NCI-H2081 treated with DMSO at 0.1 percent for 48 hours (cell line): ENCODE measurements around the gene RNU1-3.
"Not testable (repeated sequence)": the region's sequence is repeated elsewhere in the genome, so short reads cannot be mapped to it uniquely, and the experiment has no call there.

ENCODE experiments used
- DNase-seq: peaks from one replicate; lab custom pipeline; 2025; lab: John Stamatoyannopoulos, UW

Gene RNU1-3

DNA sequence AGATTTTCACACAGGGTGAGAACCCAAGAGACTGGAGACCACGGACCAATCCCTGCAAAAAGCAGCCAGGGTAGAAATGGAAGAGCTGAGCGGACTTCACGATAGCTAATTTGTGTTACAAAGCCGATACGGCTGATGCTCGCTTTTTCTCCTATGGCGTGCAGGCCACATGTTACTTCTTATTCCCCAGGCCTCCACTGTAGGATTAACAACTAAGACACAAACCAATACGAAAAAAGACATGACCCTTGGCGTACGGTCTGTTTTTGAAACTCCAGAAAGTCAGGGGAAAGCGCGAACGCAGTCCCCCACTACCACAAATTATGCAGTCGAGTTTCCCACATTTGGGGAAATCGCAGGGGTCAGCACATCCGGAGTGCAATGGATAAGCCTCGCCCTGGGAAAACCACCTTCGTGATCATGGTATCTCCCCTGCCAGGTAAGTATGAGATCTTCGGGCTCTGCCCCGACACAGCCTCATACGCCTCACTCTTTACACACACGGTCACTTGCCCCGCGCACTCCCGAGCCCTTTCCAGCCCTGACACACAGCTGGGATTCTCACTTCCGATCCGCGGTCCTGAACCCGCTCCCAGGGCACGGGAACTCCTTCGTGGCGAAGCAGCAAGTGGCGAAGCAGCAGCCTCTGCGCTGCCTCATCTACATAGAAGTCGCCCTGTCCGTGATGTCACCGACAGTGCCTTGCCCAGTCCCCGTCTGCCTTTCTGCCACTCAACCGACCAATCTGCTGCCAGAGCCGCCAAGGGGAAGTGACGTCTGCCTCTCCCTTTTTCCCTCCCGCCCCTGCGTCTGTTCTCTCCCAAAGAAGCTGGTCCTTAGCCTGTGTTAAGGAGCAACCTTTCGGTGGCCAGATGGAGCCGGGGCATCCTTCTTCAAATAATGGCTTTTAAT, at the start of gene RNU1-3:
Gene RNU1-3 (minus strand): TSS at position 447 of the 912 bp plus-strand sequence.
- DNase-seq: not testable (repeated sequence)

DNA sequence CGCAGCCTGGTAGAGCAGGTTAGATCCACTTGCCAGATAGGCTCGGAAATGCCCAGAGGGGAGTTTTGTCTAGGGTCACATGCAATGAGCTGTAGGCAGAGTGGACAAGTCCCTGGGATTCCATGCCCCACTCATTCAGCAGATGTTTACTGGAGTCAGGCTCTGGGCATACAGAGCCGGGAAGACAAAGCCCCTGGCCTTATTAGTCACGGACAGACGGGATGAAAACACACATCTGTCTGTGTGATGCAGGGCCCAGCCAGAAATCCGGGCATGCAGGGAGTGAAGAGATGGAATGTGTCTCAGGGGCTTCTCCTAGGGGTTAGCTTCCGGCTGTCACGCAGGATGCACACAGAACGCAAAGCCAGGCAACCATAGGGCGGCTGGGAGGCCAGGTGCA, 46.7 kb upstream of the RNU1-3 start:
- DNase-seq: not testable (repeated sequence)

DNA sequence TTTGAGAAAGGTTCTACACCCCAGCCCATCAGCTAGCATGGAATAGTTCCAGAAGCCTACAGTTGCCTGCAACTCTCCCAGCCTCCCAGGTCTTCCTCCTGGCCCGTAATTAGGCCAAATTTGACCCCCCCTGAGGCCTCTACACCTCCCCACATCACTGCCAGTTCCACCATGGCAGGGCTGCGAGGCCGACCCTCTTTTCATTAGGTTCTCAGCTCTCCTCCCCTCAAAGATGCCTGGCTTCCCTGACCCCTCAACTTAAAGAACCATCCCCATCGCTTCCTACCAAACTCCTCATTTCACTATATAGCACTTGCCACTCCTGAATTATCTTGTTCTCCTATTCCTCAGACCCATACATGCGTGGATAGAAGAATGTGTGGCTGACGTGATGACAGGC, 46.2 kb upstream of the RNU1-3 start:
- not testable (repeated sequence) for DNase-seq

DNA sequence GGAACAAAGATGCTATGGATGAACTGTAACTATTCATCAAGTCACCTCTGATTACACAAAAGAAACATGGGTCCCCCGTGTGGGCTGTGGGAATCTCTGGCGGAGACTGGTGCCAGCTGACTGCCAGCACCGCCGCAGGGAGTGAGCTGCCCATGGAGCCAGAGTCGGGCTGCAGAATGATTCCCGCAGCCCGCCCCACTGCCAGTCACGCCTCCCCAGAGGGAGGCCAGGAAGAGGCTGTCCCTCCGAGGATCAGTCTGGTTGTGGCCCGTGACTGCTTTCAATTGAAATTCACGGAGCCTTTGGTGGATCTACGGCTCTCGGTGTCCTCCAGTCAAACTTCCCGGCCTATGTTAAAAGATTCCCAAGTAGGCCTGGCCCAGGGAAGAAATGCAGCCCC, 45.8 kb upstream of the RNU1-3 start:
- not testable (repeated sequence) for DNase-seq

DNA sequence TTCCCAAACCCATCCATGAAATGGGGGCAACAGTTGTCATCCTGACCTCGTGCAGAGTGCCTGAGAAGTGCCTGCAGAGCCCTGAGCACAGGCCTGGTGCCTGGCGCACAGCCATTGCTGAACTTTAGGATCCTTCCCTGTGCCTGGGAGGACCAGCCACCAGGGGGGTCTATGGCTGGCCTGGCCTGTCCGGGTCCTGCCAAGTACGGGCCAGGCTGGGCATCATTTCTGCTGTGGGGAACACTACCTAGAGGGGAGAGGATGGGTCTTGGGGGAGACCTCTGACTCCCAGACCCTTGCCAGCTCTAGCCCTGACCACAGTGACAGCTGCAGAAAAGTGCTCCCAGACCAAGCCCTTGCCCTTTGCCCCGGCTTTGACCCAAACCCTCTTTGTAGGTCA, 45.4 kb upstream of the RNU1-3 start:
- DNase-seq: not testable (repeated sequence)

DNA sequence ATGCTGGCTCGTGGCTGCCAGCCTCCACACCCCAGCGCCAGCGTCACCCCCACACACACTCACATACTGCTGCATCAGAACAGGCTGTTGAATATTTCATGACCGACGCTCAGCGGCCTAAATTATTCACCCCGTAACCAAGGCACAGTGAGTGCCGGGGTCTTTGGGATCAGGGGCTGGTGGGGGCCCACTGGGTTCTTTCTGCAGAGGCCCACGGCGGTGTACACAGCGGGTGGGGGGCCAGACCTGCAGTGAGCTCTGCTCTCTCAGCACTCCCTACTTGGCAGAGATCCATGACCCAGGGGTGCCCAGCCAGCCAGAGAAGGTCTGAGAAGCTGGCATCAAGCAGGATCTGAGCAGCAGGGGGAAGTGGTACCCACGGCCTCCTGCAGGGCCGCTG, 43.9 kb upstream of the RNU1-3 start:
- DNase-seq: not testable (repeated sequence)

DNA sequence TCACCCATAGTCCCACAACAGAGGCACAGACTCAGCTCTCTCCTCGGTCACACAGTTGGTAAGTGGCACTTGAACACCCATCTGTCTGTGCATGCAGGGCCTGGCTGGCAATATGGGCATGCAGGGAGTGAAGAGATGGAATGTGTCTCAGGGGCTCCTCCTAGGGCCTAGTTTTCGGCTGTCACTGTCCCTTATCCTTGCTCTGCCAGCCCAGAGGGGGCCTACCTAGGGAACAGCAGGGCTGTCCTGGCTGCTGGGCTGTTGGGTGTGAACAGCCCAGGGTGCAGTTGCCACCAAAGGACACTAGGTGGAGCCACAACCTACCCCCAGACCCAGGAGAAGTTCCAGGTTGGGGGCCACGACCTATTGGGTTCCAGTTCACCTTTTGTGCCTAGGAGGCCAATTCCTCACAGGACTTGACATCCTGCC, 42.9 kb upstream of the RNU1-3 start:
- not testable (repeated sequence) for DNase-seq

DNA sequence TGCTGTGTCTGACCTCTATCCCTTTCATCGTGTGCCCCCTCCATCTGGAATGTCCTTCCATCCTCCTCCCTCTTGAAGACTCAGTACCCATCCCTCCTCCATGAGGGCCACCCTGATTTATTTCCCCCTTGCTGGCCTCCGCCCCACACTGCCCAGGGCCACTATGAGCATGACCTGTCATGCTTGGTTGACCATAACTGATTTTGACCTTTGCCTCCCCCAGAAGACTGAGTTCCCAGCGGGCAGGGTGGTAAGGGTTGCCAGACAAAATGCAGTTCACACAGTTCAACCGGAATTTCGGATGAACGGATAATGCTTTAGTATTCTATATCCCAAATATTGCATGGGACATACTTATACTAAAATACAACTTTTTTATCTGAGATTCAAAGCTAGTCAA, 42.0 kb upstream of the RNU1-3 start:
- not testable (repeated sequence) for DNase-seq

DNA sequence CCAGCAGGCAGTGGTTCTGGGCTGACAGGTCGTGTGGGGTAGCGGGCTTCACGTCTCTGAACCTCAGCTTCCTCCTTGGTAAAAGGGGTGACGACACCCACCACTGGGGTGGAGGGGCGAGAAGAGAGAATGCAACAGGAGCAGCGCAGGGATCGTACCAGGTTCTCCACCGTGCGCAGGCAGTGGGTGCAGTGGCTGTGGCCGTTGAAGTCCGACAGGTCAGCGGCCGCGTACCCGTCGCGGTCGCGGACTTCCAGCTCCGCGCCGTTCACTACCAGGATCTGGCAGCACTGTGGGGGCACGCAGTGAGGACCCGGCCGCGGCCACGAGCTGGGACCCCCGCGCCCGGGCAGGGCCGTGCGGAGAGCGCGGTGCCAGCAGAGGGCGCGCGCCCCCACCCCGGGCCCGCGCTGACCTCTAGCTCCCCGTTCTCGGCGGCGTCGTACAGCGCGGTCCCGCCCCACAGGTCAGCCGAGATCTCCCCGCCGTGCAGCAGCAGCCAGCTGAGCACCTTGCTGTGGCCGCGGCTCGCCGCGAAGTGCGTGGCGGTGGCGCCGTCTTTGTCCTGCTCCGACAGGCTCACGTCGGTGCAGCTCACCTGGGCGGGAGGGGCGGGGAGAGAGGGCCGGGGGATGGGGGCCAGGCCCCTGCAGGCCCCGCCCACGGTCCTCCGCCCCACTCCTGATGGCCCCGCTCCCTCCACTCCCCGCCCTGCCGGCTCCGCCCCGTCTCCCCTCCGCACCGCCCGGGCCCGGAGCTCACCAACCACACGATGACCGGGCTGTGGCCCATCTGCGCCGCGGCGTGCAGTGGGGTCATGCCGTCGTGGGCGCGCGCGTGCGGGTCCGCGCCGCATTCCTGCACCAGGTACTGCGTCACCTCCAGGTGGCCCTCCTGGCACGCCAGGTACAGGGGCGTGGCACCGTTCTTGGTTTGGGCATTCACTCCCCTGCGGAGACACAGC, 40.7 kb upstream of the RNU1-3 start:
- not testable (repeated sequence) for DNase-seq

DNA sequence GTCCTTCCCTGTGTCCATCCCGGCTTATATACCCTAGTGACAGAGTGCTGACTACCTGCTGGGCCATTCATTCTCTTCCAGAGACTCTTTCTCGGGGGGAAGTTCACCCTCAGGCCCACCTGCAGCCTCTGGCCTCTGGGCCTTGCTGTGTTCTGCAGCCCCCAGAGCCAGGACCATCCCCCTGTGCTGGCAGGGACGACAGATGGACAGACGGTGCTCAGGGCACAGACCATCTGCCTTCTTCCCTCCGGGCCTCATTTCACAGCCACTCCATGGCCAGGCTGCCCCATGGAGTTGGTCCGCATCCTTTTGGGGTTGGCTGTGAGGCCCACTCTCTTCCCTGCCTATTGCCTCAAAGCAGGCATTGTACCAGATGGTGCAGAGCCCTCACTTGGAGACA, 39.6 kb upstream of the RNU1-3 start:
- not testable (repeated sequence) for DNase-seq

DNA sequence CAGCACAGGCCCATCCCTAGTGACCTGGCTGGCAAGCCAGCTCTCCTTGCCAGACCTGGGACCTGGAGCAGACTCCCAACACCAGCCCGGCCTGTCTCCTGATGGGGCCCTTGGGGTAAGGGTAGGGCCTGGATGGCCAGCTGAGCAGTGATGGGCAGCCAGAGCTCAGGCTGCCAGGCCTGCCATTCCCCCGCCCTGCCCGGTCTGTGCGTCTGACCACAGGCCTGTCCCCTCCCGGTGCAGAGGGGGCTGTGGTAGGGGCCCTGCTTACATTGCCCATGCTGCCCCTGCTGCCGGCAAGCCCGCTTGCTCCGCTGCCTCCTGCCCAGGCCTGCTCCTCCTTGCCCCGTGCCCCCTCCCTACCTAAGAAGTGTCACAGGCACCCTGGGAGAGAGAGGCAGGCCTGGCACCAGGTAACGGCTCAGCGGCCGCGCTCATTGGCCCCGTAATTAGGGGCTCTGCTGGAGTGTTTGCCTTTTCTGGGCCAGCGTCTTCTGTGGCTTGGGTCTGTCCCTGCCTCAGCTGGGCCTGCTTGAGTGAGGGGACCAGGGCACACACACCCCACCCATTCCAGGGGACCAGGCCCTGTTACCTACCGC, 37.9 kb upstream of the RNU1-3 start:
- DNase-seq: not testable (repeated sequence)

DNA sequence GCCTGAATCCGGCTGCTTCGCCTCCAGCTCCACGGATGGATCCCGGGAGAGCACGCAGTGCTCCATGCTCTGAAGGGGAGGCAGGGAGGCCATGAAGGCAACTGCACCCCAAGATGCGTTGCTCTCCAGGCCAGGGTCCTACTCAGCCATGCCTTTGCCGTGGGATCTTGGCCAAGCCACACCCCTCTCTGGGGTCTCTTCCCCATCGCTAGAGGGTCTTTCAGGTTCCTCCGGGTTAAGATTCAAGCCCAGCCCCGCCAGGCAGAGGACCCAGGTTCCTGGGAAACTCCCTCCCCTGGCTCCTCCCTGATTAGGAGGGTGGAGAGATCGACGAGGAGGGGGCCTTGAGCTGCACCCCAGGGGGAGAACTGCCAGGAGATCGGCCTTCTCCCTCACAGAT, 37.3 kb upstream of the RNU1-3 start:
- not testable (repeated sequence) for DNase-seq

DNA sequence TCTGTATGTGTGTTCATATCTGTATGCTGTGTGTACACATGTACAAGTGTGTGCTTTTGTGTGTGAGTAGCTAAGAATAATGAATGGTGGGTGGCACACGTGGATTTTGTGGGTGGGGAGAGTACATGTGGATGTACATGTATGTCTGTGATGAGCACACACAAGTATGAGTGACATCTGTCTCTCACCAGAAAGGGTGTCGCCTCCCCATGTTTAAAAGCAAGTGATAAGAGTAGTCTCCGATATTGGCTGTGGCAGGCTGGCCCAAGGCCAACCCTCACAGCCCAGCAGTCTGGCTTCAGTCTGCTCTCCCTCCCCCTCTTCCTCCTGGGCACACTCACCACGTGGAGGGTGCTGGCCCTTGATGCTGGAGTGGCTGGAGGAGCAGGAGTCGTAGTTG, 36.9 kb upstream of the RNU1-3 start:
- not testable (repeated sequence) for DNase-seq

DNA sequence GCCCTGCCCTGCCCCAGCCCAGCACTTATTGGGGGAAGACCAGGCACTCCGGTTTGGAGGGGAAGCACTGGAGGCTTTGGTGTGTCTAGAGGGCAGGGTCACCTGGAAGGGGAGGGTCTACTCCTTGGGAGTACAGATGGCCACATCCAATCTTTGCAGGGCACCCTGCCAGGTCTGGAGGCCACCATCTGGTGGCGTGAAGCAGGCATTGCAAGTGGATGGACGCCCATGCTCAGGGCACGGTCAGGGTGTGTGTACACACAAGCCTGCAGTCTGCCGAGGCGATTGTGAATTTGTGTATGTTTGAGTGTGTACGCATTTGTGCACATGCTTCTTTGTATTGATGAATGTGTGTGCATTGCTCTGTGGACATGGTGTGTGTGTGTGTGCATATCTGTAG, 36.4 kb upstream of the RNU1-3 start:
- not testable (repeated sequence) for DNase-seq

DNA sequence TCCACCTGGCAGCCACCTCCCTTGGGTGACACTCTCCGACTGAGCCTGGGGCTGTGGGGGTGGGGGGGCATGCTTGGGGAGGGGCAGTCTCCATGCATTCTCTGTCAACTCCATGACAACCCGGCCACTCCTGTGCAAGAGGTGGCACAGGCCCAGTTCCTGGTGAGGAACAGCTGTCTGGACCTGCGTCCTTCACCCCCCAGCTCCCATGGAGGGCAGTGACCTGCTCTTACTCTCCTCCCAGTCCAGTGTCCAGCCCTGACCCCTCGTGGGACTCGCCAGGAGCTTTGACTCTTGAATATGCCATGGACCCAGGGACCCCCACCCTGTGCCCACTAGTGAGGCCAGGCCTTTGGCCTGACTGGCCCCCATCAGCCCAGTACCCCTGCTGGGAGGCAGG, 35.5 kb upstream of the RNU1-3 start:
- DNase-seq: not testable (repeated sequence)

DNA sequence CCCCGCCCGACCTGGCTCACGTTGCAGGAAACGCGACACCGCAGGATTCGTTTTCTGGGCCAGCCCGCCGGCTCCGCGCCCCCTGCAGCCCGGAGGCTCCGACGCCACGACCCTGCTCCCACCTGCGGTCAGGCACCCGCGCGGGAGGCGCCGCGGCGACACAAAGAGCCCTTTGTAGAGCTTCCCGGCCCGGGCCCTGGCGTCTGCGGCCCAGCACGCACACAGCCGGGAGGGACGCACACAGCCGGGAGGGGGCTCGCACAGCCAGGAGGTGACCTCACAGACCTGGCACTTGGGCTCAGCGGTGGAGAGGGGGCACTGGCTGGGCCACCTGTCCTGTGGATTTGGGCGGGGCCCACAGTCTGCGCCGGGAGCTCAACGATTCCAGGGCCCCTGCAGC, 34.4 kb upstream of the RNU1-3 start:
- DNase-seq: not testable (repeated sequence)

DNA sequence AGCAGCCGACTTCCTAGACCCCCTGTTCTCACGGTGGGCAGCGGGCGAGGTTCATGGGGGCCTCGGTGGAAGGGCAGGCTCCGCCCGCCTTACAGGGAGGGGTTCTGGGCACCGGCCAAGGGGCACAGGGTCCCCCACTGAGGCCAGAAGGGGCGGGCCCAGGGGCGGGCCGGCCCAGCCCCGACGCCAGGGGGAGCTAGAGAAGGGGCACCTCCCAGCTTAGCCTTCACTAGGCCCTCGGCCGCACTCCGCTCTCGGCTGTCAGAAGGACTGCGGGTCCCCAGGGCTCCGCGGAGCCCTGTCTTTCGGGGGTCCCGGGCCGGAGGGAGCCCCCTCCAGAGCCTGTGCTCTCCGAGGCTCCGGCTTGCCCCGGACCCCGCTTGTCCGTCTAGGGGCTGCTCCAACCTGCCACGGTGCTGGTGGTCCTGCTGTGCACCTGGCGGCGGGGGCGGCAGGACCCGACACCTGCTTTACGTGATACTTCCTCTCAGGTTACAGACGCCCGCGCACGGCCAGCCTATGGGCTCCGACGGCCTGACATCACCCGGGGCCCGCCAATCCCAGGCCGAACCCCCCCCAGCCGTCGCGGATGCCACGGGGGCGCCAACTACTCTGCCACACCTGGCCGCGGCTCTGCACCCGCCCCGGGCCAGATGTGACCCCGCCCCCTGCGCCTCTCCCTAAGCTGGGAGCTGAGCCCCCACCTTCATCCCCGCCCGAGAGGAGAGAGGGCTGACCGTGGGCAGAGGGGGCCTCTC, 33.6 kb upstream of the RNU1-3 start:
- DNase-seq: not testable (repeated sequence)

DNA sequence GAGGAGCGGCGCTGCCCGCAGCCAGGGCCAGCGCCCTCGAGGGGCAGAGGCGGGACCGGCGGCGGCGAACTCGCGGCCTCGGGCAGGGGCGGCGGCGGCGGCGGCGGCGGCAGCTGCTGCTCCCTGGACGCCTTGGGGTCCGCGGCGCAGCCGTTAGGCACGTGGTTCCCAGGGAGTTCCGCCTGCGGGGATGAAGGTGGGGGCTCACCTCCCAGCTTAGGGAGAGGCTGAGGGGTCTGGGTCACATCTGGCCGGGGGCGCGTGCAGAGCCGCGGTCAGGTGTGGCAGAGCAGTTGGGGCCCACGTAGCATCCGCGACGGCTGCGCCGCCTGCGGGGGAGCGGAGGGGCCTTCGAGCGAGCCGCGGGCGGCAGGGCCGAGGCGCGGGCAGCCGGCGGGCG, 32.7 kb upstream of the RNU1-3 start:
- DNase-seq: not testable (repeated sequence)

DNA sequence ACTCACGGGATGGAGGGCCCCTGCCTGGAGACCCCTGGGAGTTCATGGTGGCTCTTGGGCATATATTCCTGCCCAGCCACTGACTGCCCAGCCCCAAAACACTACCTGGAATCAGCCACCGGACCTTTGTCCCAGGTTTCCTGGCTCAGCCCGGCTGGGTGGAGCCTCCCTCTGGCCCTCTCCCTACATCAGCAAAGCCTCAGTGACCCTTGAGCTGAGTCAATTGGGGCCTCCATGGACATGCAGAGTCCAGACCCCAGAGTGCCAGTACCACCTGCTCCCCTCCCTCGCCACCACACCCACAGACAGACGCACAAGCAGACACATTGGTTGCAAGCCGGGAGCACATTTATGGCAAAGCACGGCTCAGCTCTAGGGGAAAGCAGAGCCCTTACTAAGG, 30.4 kb upstream of the RNU1-3 start:
- DNase-seq: not testable (repeated sequence)

DNA sequence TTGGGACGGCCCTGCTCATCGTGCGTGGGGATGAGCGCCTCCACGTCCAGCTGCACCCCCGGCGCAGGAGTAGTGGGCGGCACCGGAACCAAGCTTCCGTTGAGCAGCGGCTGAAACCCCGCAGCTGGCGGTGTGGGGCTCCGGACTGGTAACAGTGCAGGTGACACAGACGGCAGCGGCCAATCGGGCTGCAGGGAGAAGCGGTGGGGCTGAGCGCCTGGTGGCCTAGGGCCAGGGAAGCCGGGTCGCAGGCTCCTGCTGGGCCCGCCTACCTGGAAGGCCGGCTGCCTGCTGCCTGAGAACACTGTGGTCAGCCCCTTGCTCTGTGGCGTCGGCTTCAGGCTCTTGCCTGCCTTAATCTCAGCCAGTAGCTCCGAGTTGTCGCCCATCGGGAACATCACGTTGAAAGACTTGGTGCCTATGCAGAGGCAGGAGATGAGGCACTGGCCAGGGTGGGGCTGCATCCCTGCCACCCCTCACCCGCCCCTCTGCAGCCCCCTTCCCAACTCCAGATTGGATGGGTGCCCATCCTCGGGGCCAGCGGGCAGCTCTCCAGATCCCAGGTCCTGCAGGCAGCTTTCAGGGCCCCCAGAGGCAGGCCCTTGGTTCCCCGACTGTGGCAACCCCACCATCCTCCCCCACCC, 29.9 kb upstream of the RNU1-3 start:
- DNase-seq: not testable (repeated sequence)

DNA sequence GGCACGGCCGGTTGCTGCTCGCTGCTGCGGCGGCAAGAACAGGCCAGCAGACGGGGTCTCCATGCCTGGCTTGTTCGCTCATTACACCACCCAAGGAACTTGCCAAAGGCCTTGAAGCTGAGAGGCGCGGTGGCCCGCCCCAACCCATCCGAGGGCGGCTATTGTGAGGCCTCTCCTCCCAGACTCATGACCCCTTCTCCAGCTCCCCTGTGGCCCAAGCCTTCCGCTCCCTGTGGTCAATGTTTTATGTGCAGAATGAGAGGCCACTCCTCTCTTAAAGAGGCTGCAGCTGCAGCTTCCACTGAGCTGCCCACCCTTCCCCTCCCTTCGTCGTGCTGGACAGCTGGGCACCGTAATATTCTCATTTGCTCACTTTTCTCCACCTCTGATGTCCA, 27.6 kb upstream of the RNU1-3 start:
- DNase-seq: not testable (repeated sequence)
